ENCODE results near the gene YAP1.

DNA sequence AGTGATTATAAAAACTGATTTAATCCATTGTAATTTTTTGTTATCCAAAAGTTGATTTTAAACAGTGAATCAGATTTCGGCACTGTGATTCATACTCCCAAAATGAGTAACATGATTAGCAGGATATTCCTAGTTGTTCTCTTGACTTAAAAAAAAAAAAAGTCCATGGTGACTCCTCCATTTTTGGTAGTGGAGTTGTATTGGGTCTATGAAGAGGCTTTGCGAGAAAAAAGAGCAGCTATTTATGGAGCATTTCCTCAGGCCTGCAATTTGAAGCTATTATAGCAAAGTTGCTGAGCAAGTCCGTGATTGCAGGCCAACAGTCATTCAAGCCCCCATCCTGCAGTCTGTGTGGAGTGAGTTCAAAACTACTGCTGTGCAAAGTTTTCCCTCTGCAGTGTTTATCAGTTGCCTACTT lies 28.8 kb downstream of the YAP1 start:
- TF ChIP-seq TAF1 (IDR thresholded peaks at IDR 0.05; ENCODE audit: borderline replicate concordance, low read depth, low read length) (no peak), POLR2A (IDR thresholded peaks at IDR 0.05; ENCODE audit: low read depth, low read length) (no peak), POLR2AphosphoS5 (IDR thresholded peaks at IDR 0.05; ENCODE audit: low read depth, low read length) (no peak)

All from GM12892 (cell line).